ENCODE measurements around the gene CRY2.
"Not testable (repeated sequence)": the region's sequence is repeated elsewhere in the genome, so short reads cannot be mapped to it uniquely, and the experiment has no call there.

CRY2 gene

GRCh38 chr11:45900916-45901617 lies 53.8 kb downstream of the CRY2 start:
- no peak for DNase-seq

DNA sequence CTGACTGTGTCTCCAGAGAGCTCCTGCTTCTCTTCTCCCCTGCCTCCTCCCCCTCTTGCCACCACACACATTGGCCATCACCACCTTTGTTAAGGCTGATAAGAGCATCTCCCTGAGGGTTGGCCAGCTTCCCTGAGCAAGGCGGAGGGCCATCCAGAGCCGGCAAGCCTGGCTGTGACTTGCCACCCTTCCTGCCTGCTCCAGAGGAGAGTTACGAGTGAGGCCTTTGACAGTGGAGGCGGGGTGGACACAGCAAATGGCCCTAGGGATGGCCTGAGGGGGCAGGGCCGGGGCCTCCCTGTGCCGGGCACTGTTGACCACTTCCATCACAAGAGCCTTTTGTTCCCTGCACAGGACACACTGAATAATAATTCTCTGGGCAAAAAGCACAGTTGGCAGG lies 54.4 kb downstream of the CRY2 start:
- DNase-seq, result no peak

DNA sequence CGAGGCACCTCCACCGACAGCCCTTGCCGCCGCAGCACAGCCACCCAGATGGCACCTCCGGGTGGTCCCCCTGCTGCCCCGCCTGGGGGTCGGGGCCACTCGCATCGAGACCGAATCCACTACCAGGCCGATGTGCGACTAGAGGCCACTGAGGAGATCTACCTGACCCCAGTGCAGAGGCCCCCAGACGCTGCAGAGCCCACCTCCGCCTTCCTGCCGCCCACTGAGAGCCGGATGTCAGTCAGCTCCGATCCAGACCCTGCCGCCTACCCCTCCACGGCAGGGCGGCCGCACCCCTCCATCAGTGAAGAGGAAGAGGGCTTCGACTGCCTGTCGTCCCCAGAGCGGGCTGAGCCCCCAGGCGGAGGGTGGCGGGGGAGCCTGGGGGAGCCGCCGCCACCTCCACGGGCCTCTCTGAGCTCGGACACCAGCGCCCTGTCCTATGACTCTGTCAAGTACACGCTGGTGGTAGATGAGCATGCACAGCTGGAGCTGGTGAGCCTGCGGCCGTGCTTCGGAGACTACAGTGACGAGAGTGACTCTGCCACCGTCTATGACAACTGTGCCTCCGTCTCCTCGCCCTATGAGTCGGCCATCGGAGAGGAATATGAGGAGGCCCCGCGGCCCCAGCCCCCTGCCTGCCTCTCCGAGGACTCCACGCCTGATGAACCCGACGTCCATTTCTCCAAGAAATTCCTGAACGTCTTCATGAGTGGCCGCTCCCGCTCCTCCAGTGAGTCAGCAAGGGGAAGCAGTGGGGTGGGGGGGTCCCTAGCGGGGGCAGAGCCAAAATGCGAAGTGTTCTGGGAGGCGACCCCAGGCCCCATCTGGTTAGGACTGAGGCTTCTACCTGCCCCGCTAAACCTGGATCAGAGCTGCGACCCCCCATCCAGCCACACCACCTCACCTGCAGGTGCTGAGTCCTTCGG lies 55.4 kb downstream of the CRY2 start:
- DNase-seq, result no peak

- DNase-seq, result no peak
Observed at GRCh38 chr11:45904309-45904915, 57.1 kb downstream of the CRY2 start.

DNA sequence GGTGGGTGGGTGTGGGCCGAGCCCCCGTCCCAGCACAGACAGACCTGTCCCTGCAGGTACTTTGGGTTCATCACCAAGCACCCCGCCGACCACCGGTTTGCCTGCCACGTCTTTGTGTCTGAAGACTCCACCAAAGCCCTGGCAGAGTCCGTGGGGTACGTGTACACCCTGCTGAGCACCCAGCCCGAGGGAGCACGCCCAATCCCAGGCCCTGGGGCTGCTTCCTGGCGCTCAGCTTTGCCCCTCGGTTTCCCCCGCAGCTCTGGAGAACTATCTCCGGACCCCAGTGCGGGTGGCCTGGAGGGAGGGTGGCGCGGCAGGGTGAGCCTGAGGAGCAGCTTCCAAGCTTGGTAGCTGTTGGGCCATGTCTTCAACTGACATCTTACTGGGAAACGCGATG lies 57.8 kb downstream of the CRY2 start:
- no peak for DNase-seq

GRCh38 chr11:45905576-45905975 lies 58.3 kb downstream of the CRY2 start:
- not testable (repeated sequence) for DNase-seq

GRCh38 chr11:45906096-45906682 lies 58.9 kb downstream of the CRY2 start:
- DNase-seq, result no peak

DNA sequence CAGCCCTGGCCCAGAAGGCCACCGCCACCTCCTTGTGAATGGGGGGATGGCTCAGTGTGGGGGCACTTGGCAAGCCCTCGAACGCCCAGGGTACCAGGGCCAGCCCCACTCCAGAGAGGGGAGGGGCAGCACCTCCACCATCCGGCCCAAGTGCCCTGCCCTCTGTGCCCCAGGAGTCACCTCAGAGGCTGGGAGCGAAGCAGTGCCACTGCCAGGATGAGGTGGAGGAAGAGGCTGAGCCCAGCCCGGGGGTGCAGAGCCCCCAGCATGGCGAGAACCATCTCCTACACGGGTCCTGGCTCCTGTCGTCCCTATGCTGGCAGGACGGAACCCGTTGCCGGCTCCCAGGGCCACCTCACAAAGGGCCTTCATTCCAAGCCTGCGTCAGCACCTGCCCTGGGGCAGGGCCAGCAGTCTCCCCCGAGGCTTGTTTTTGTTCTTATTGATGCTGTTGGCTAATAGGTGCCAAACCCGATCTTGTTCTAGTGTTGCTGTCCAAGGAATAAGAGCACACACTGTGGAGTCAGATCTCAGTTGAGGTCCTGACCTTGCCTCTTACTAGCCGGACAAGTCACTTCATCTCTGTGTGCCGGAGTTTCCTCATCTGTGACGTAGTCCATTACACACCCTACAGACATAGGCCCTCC lies 59.8 kb downstream of the CRY2 start, which contains the start of gene FREY1:
Gene FREY1, minus strand, starts transcription at position 307 of the 647 bp plus-strand sequence. Its CDS starts 26 bp downstream, at position 281.
- DNase-seq, result no peak

- no peak for DNase-seq
Observed at GRCh38 chr11:45907911-45908370, 60.7 kb downstream of the CRY2 start.

GRCh38 chr11:45909594-45910475 lies 62.6 kb downstream of the CRY2 start:
- DNase-seq, result no peak

GRCh38 chr11:45910623-45911022 lies 63.3 kb downstream of the CRY2 start:
- DNase-seq, result no peak

- no peak for DNase-seq
Observed at GRCh38 chr11:45913514-45913913, 66.2 kb downstream of the CRY2 start.

DNA sequence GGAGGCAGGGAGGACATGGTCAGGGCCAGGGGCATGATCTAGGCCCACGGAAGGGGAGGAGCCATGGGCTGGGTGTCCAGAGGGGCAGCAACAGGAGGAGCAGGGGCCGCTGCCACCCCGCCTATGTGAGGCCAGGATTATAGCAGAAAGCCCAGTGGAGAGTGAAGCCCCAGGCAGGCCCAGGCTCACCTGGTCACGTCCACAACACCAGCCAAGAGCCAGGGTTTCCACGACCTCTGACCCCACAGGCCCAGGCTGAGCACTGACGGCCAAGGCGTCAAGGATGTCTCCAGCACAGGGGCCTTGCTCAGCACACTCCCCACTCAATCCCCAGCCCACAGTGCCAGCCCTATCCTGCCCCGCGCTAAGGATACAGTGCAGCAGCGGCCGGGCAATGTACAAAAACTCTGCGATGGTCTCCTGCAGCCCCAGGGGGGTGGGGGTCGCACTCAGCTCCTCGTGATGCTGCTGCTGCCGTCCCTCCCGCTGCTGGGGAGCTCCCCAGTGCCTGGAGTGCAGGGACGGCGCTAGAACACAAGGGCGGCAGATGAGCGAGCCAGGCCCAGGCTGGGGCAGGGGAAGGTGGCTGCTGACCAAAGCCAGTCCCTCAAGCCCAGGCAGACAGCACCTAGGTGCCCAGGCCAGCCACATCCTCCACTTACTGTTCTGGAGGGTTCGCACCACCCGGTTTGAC lies 66.8 kb downstream of the CRY2 start:
- no peak for DNase-seq

- DNase-seq, result no peak
Observed at GRCh38 chr11:45915446-45915845, 68.2 kb downstream of the CRY2 start.

- no peak for DNase-seq
Observed at GRCh38 chr11:45917286-45917622, 70.0 kb downstream of the CRY2 start.

GRCh38 chr11:45917623-45918330 lies 70.5 kb downstream of the CRY2 start, which contains the start of gene PEX16:
TSS of gene PEX16 (minus strand) at chr11:45917877. CDS start at chr11:45917811, 66 bp downstream.
- DNase-seq, result peak; percentile 78 to 93 (median 88)

DNA sequence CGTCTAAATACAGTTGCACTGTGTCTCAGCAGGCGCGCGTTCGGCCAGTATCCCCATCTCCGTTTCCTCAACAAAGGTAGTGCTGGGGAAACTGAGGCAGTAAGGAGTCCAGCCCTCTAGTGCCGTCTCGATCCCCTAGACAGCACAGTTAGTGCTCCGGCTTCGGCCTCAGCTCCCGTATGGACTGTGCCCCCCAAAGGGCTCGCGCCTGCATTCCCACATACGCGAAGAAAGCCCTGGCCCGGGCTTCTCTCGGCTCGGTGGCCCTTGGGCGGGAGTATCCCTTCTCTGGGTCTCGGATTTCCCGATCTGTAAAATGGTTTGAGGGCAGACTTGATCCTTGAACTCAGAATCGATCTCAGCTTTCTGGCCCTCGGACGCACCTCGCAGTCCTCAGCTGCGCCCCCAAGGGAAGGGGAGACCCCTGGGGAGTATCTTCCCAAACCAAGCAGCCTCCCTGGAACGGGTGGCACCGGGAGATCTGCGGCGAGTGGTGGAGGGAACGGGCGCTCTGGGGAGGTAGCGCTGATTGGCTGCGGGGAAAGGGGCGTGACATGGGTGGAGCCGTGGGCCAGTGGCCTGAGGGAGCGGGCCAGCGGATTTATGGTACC lies 71.2 kb downstream of the CRY2 start:
- DNase-seq, result peak in 1 of 4 experiments; percentile 24

DNA sequence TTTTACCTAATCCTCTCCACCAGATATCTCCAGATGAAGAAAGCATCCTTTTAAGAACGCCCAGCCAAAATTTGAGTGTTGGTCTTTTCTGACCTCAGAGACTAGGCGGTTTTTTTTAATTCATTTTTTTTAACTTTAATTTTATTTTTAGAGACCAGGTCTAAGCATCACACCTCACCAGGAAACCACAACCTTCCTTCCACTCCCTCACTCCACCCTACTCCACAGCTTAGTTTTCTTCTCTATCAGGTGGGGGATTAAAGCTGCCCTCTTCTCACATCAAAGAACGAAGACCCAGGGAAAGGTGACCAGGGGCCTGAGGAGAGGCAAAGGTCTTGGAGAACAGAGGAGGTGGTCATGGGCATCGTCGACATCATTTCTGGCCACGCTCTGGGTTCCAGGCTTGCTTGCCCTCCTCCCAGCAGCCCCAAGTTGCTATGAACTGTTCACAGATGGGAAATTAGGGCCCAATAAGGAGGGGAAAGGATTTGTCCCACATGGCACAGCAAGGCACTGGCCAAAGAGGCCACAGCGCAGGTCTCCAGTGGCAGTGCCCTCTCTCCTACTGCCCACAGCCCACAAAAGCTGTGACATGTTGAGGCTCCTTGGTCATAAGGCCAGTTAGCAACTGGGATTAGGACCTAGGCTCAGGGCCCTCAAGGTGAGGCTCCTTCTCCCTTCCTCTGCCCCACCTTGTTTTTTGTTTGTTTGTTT lies 71.8 kb downstream of the CRY2 start:
- no peak for DNase-seq

All from activated naive CD4-positive, alpha-beta T cell (primary cell).